Nephron progenitor cell (in vitro differentiated cells): ENCODE data around the gene KBTBD12.

Experiments used
- DNase-seq: peaks from one replicate; pipeline ENCODE4 v3.0.0; 2021
- H3K27ac Mint-ChIP-seq: 2 replicates; pipeline ENCODE4 v1.8.0; 2021; ENCODE audit warnings: mild to moderate bottlenecking, moderate library complexity, mixed read lengths
- H3K27me3 Mint-ChIP-seq: 2 replicates; pipeline ENCODE4 v1.8.0; 2021; ENCODE audit warnings: mild to moderate bottlenecking, low read depth, mixed read lengths; ENCODE audit not compliant: poor library complexity
- H3K36me3 Mint-ChIP-seq: 2 replicates; pipeline ENCODE4 v1.8.0; 2021; ENCODE audit warnings: low read depth, mixed read lengths
- H3K4me1 Mint-ChIP-seq: 2 replicates; pipeline ENCODE4 v1.8.0; 2021; ENCODE audit warnings: mixed read lengths
- H3K4me3 Mint-ChIP-seq: 2 replicates; pipeline ENCODE4 v1.8.0; 2021; ENCODE audit warnings: mild to moderate bottlenecking, moderate library complexity, mixed read lengths
- H3K9me3 Mint-ChIP-seq: 2 replicates; pipeline ENCODE4 v1.8.0; 2021; ENCODE audit warnings: mild to moderate bottlenecking, moderate library complexity, mixed read lengths
- CTCF ChIP-seq: fragments of 200-600 bp; sonication (generic); IDR thresholded peaks from 2 replicates; pipeline ENCODE4 v1.5.0; 2021; ENCODE audit warnings: antibody characterized with exemption

Gene KBTBD12

DNA sequence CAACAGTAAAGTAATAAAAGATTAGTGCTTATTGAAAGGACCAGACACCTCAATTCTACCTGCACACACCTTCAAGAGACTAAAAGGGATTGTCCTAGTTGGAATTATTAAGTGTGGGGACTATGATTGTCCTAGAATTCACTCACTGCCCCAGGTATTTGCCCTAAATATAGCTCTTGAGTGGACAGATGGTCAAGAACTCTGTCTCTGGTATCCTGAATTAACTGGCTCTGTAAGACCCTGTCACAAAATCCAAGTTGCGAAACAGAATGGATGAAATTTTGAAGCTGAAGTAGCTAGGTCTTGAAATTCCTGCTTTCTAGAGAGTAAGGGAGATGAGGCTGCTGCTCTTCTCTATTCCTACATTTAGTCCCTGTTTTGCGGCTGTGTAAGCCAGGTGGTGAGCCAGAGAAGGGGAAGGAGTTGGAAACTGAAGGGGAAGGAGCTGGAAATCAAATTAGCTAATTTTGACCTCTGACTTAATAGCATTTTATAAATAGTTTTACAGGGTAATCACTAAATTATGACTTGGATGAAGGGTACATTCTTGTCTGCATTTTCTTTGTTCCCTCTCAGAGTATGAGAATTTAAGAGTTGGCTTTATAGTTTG, 34.5 kb downstream of the KBTBD12 start:
- Mint-ChIP-seq H3K36me3 (no peaks in the 10 kb centered on the region), H3K27me3 (peaks cover 7% of the 10 kb centered on the region), H3K27ac (peak overlapping the region; percentile 24), H3K9me3 (peaks cover 1% of the 10 kb centered on the region), H3K4me3 (no peak overlapping the region), H3K4me1 (peaks cover 25% of the 10 kb centered on the region)
- DNase-seq, result no peak
- TF ChIP-seq CTCF, result no peak

- H3K27me3 Mint-ChIP-seq, result peaks cover 5% of the 10 kb centered on the region
- no peak for TF ChIP-seq CTCF
- no peak overlapping the region for H3K4me3 Mint-ChIP-seq
- no peaks in the 10 kb centered on the region for H3K36me3 Mint-ChIP-seq
- H3K9me3 Mint-ChIP-seq, result no peaks in the 10 kb centered on the region
- H3K27ac Mint-ChIP-seq, result no peak overlapping the region
- DNase-seq, result no peak
- peaks cover 34% of the 10 kb centered on the region for H3K4me1 Mint-ChIP-seq
Measured at GRCh38 chr3:127951276-127951675, 36.2 kb downstream of the KBTBD12 start.

DNA sequence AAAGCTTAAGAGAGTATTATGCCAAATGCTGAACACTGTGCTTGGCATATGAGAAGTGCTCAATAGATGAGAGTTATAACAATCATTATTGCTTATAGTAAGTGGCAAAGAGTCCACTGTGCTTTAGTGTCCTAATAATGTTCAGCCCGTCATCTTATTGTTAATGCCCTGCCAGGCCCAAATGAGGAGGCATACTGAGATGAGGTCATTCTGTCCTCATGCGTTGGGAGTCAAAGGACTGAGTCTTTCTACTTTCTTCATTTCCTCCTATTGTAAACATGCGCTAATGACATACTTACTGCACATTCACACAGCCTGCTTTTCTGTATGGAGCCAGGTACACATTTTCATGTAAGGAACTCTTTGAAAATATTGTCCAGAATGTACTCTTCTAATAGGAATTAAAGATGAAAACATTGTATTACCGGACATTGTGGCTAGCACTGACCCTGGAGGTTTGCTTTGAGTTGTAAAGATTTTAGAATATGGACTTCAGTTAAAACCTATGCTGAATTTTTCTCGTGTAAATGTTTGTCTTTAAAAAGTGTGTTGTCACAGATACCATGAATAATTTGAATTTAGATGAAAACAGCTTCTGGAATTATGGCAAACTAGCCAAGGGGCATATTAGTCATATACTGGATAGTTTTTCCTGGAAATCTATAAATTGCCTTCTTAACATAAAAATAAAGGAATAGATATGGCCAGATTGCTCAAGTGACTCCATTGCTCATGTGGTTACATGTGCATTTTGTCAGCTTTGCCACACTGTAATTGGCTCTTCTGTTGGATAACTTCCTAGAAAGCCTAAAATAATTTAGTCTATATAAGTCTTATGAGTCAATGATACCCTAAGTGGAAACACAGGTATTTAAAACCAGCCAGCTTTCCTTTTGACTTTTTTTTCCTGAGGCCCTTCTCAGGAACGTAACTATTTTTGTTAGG, 38.3 kb downstream of the KBTBD12 start:
- Mint-ChIP-seq H3K4me1 (peaks cover 34% of the 10 kb centered on the region), H3K36me3 (no peaks in the 10 kb centered on the region), H3K9me3 (no peaks in the 10 kb centered on the region), H3K27me3 (no peaks in the 10 kb centered on the region), H3K27ac (no peak overlapping the region), H3K4me3 (no peak overlapping the region)
- TF ChIP-seq CTCF, result no peak
- no peak for DNase-seq

- Mint-ChIP-seq H3K27me3 (no peaks in the 10 kb centered on the region), H3K36me3 (no peaks in the 10 kb centered on the region), H3K27ac (no peak overlapping the region), H3K4me3 (no peak overlapping the region), H3K9me3 (no peaks in the 10 kb centered on the region), H3K4me1 (peaks cover 40% of the 10 kb centered on the region)
- DNase-seq, result no peak
- no peak for TF ChIP-seq CTCF
Measured at GRCh38 chr3:127954640-127955039, 39.6 kb downstream of the KBTBD12 start.

DNA sequence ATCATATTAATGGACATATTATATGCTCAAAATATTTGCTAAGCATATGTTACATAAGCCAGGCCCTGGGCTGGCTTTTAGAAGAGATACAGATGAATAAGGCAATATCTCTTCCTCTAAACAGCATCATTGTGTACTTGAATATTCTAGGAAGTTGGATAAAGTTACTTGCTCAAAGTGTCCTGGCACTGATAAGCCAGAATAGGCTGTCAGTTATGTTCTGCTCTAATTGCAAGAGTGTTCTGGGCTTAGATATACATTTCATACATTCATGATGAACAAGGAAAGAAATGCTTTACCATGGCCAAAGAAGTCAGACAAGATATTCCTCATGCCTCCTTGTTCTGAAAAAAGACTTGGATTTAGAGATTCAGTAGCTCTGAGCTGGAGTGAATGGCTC, 40.7 kb downstream of the KBTBD12 start:
- no peak overlapping the region for H3K4me3 Mint-ChIP-seq
- H3K27me3 Mint-ChIP-seq, result no peaks in the 10 kb centered on the region
- DNase-seq, result no peak
- no peak overlapping the region for H3K27ac Mint-ChIP-seq
- H3K4me1 Mint-ChIP-seq, result peaks cover 44% of the 10 kb centered on the region
- no peaks in the 10 kb centered on the region for H3K9me3 Mint-ChIP-seq
- no peaks in the 10 kb centered on the region for H3K36me3 Mint-ChIP-seq
- TF ChIP-seq CTCF, result no peak
